MM.1S (cell line): ENCODE measurements around the gene NR6A1.

ENCODE experiments used
- DNase-seq: peaks from one replicate; pipeline ENCODE4 v3.0.0-alpha.2; 2015
- H2AFZ ChIP-seq: fragments of 300-600 bp; sonication (generic); 2 replicates; pipeline ENCODE4 v1.6.0; 2016; ENCODE audit warnings: antibody characterized with exemption, low read length
- H3F3A ChIP-seq: fragments of 300-600 bp; sonication (generic); 2 replicates; pipeline ENCODE4 v1.6.1; 2016; ENCODE audit warnings: mild to moderate bottlenecking, antibody characterized with exemption, low read length, moderate library complexity, mixed read lengths; ENCODE audit not compliant: insufficient read depth
- H3K27ac ChIP-seq: fragments of 300-600 bp; sonication (generic); 2 replicates; pipeline ENCODE4 v1.5.1; 2016; ENCODE audit warnings: mild to moderate bottlenecking, low read length
- H3K27me3 ChIP-seq: fragments of 300-600 bp; sonication (generic); replicated peaks from 2 replicates; pipeline ENCODE4 v1.6.0; 2016; ENCODE audit warnings: low read length; ENCODE audit not compliant: insufficient read depth
- H3K36me3 ChIP-seq: fragments of 300-600 bp; sonication (generic); replicated peaks from 2 replicates; pipeline ENCODE4 v1.6.1; 2016; ENCODE audit warnings: mild to moderate bottlenecking, low read length, mixed read lengths; ENCODE audit not compliant: insufficient read depth
- H3K4me1 ChIP-seq: fragments of 300-600 bp; sonication (generic); 2 replicates; pipeline ENCODE4 v1.6.1; 2016; ENCODE audit warnings: low read length, mixed read lengths
- H3K4me2 ChIP-seq: fragments of 300-600 bp; sonication (generic); 2 replicates; pipeline ENCODE4 v1.6.0; 2016; ENCODE audit warnings: low read depth, low read length
- H3K4me3 ChIP-seq: fragments of 300-600 bp; sonication (generic); 2 replicates; pipeline ENCODE4 v1.5.1; 2016; ENCODE audit warnings: low read length, mixed read lengths
- H3K79me2 ChIP-seq: fragments of 300-600 bp; sonication (generic); 2 replicates; pipeline ENCODE4 v1.6.1; 2016; ENCODE audit warnings: mixed run types, low read length, mixed read lengths
- H3K9ac ChIP-seq: fragments of 300-600 bp; sonication (generic); 2 replicates; pipeline ENCODE4 v1.6.1; 2016; ENCODE audit warnings: low read length, mixed read lengths
- H3K9me2 ChIP-seq: fragments of 300-600 bp; sonication (generic); replicated peaks from 2 replicates; pipeline ENCODE4 v1.6.1; 2016; ENCODE audit warnings: mild to moderate bottlenecking, low read length, mixed read lengths; ENCODE audit not compliant: insufficient read depth
- H3K9me3 ChIP-seq: fragments of 300-600 bp; sonication (generic); replicated peaks from 2 replicates; pipeline ENCODE4 v1.6.1; 2016; ENCODE audit warnings: mild to moderate bottlenecking, low read length, mixed read lengths; ENCODE audit not compliant: insufficient read depth
- H4K20me1 ChIP-seq: fragments of 300-600 bp; sonication (generic); 2 replicates; pipeline ENCODE4 v1.6.1; 2016; ENCODE audit warnings: mild to moderate bottlenecking, low read length, moderate library complexity, mixed read lengths; ENCODE audit not compliant: insufficient read depth
- EZH2 ChIP-seq: fragments of 300-600 bp; sonication (generic); optimal IDR thresholded peaks from 2 replicates; pipeline ENCODE3; 2017; ENCODE audit warnings: low read depth, mild to moderate bottlenecking, antibody characterized with exemption, low read length, mixed read lengths
- EZH2phosphoT487 ChIP-seq: fragments of 300-600 bp; sonication (generic); IDR thresholded peaks from 2 replicates; pipeline ENCODE4 v1.6.1; 2018; ENCODE audit warnings: antibody characterized with exemption, low read length
- TF ChIP-seq, protein P1 (sequence below): fragments of 300-600 bp; sonication (generic); IDR thresholded peaks from 2 replicates; pipeline ENCODE4 v1.5.1; 2016; ENCODE audit warnings: antibody characterized with exemption, low read length, mixed read lengths

Gene NR6A1

DNA sequence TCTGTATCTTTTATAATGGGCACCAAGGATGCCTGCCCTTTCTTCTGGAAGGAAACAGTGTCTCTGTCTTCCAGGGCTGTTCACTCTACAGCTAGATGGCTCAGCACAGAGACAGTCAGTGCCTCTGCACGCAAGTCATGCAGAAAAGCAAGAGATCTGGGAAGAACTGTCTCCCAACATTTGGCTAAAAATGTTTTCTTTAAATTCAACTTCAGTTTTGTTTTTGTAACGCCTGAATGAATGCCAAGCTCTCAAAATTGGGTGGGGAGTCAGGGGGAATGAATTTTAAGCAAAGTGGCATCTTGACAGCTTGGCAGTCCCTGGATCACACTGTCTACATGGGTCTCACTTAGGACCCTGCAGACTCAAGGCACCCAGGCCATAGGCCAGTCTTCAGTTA, 18.4 kb upstream of the NR6A1 start:
- H3K79me2 ChIP-seq: no peaks in the 10 kb centered on the region
- H3K4me2 ChIP-seq: no peak overlapping the region
- H3K9ac ChIP-seq: no peak overlapping the region
- H3K4me3 ChIP-seq: no peak overlapping the region
- DNase-seq: no peak
- H2AFZ ChIP-seq: no peak overlapping the region
- H3K4me1 ChIP-seq: no peaks in the 10 kb centered on the region
- no peaks in the 10 kb centered on the region for H3K36me3 ChIP-seq
- H3K9me2 ChIP-seq: no peaks in the 10 kb centered on the region
- no peaks in the 10 kb centered on the region for H3F3A ChIP-seq
- H4K20me1 ChIP-seq: no peaks in the 10 kb centered on the region
- TF ChIP-seq EZH2phosphoT487 (no peak), EZH2 (no peak)
- TF ChIP-seq, protein P1, sequence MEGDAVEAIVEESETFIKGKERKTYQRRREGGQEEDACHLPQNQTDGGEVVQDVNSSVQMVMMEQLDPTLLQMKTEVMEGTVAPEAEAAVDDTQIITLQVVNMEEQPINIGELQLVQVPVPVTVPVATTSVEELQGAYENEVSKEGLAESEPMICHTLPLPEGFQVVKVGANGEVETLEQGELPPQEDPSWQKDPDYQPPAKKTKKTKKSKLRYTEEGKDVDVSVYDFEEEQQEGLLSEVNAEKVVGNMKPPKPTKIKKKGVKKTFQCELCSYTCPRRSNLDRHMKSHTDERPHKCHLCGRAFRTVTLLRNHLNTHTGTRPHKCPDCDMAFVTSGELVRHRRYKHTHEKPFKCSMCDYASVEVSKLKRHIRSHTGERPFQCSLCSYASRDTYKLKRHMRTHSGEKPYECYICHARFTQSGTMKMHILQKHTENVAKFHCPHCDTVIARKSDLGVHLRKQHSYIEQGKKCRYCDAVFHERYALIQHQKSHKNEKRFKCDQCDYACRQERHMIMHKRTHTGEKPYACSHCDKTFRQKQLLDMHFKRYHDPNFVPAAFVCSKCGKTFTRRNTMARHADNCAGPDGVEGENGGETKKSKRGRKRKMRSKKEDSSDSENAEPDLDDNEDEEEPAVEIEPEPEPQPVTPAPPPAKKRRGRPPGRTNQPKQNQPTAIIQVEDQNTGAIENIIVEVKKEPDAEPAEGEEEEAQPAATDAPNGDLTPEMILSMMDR: no peak
- H3K27me3 ChIP-seq: 0 out of 2 replicates have a peak, but pooled peaks cover 4% of the 10 kb centered on the region
- no peak overlapping the region for H3K27ac ChIP-seq
- no peaks in the 10 kb centered on the region for H3K9me3 ChIP-seq

DNA sequence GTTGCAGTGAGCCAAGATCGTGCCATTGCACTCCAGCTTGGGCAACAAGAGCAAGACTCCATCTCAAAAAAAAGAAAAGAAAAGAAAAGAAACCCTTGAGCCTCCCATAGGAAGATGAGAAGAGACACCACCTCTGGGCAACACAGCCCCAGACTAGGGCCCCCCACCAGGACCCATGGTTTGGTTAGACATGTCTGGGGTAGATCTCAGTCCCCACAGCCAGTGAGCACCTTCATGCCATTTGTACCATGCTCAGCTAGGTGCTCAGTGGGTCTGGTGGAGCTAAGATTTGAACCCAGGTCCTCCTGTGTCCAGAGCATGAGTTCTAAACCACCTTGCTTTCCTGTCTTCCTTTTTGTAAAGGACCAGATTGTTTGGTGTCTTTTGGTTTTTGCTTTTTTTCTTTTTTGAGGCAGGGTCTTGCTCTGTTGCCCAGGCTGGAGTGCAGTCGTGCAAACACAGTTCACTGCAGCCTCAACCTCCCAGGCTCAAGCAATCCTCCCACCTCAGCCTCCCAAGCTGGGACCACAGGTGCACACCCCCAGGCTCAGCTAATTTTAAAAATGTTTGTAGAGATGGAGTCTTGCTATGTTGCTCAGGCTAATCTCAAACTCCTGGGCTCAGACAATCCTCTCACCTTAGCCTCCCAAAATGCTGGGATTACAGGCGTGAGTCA, 17.6 kb upstream of the NR6A1 start:
- no peaks in the 10 kb centered on the region for H4K20me1 ChIP-seq
- 0 out of 2 replicates have a peak, but pooled peaks cover 4% of the 10 kb centered on the region for H3K27me3 ChIP-seq
- H3K4me3 ChIP-seq: no peak overlapping the region
- H3K79me2 ChIP-seq: no peaks in the 10 kb centered on the region
- H3K36me3 ChIP-seq: no peaks in the 10 kb centered on the region
- no peaks in the 10 kb centered on the region for H3K9me3 ChIP-seq
- no peak for DNase-seq
- TF ChIP-seq EZH2phosphoT487 (no peak), EZH2 (no peak)
- TF ChIP-seq, protein P1: no peak
- no peaks in the 10 kb centered on the region for H3F3A ChIP-seq
- H3K27ac ChIP-seq: no peak overlapping the region
- no peak overlapping the region for H3K4me2 ChIP-seq
- no peaks in the 10 kb centered on the region for H3K9me2 ChIP-seq
- H3K9ac ChIP-seq: no peak overlapping the region
- H2AFZ ChIP-seq: no peak overlapping the region
- H3K4me1 ChIP-seq: no peaks in the 10 kb centered on the region

DNA sequence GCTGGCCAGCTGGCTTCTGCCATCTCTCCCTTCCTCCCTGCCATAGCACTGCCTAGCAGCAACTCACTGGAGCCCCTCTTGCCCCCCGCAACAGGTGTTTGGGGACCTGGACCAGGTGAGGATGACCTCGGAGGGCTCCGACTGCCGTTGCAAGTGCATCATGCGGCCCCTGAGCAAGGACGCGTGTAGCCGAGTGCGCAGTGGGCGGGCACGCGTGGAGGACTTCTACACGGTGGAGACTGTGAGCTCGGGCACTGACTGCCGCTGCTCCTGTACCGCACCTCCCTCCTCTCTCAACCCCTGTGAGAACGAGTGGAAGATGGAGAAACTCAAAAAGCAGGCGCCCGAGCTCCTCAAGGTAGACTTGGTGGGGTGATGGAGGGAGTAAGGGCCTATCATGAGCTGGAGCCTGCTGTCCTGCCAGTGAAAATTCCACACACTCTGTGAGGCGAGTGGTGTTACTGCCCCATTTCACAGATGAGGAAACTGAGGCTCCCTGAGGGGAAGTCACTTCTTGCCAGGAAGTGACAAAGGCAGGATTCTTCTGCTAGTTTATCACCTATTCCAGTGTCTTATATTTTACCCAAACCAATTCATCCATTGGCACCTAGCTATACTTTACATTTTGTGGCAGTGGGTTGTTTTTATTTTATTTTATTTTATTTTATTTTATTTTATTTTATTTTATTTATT, 15.9 kb upstream of the NR6A1 start:
- no peak for DNase-seq
- no peak overlapping the region for H3K27ac ChIP-seq

More for the DNA sequence above, 15.9 kb upstream of the NR6A1 start:
- Histone ChIP-seq H3K36me3 (no peaks in the 10 kb centered on the region), H3K4me1 (no peaks in the 10 kb centered on the region), H3F3A (no peaks in the 10 kb centered on the region), H3K9me2 (no peaks in the 10 kb centered on the region), H3K9me3 (no peaks in the 10 kb centered on the region), H2AFZ (no peak overlapping the region), H3K4me3 (no peak overlapping the region), H3K4me2 (no peak overlapping the region), H3K27me3 (0 out of 2 replicates have a peak, but pooled peaks cover 4% of the 10 kb centered on the region), H4K20me1 (no peaks in the 10 kb centered on the region), H3K9ac (no peak overlapping the region), H3K79me2 (no peaks in the 10 kb centered on the region)
- TF ChIP-seq EZH2: no peak
- TF ChIP-seq, protein P1: no peak
- no peak for TF ChIP-seq EZH2phosphoT487
